ENCODE results near the gene MXRA8. TPM values are rescaled to one million over a fixed set of nuclear protein-coding genes. Genes with fewer than 3 reads are reported as not detected.
A peak's percentile ranks its signal among the peaks of the same experiment; 100 is the strongest.

Gene MXRA8
- total and polyA plus RNA-seq, 2 experiments from 2014 or later: 155 to 242 TPM

DNA sequence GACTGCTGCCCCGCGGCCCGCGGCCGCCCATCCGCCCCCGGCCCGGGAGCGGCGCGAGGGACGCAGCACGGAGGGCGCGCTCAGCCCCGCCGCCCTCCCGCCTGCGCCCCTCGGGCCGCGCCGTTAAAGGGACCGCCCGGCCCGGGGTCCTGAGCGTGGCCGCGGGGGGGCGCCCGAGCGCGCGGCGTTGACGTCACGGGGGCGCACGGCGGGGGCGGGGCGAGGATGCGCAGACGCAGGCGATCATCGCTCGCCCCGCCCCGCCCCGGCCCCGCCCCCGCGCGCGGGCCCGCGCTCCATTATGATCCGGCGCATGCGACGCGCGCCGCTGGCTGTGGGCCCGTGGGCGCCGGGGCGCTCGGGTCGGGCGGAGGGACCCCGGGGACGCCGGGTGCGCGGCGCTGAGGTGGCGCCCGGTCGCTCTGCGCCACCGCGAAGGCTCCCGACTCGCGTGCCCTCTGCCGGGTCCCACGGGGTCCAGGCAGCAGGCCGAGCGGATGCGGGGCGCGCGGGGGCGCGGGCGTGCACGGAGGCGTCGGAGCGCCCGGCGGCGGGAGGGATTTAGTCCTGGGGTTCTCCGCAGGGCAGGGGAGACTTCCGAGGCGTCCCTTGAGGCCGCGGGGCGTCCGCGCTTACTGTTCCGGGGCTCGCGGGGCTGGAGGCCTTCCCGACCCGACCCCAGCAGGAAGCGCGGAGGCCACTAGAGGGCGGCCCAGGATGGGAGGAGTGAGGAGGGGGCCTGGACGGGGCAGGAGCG lies 8.9 kb downstream of the MXRA8 start, which contains the start of gene DVL1:
Gene DVL1, minus strand, starts transcription at position 163 of the 757 bp plus-strand sequence. CDS start 353 bp downstream, outside the sequence.
- Histone ChIP-seq H3K27me3 (no peaks in the 10 kb centered on the region), H4K20me1 (ENCODE audit: insufficient read depth, poor library complexity, severe bottlenecking) (peaks cover 36% of the 10 kb centered on the region), H3K4me3 (peak within 1 kb of the TSS; percentile 92), H3K4me2 (peak within 1 kb of the TSS; percentile 99), H3K36me3 (replicated peaks; ENCODE audit: insufficient read depth, low read depth) (no peaks in the 10 kb centered on the region), H3K9me3 (ENCODE audit: low read depth) (no peaks in the 10 kb centered on the region), H3K27ac (peak within 1 kb of the TSS; percentile 97), H3K4me1 (ENCODE audit: insufficient read depth) (peaks cover 39% of the 10 kb centered on the region), H2AFZ (peak within 1 kb of the TSS; percentile 74), H3K79me2 (peaks cover 50% of the 10 kb centered on the region), H3K9me2 (replicated peaks; ENCODE audit: insufficient read depth) (no peaks in the 10 kb centered on the region)
- DNase-seq (ENCODE audit: low spot score): peak; percentile 86
- TF ChIP-seq, protein P1, sequence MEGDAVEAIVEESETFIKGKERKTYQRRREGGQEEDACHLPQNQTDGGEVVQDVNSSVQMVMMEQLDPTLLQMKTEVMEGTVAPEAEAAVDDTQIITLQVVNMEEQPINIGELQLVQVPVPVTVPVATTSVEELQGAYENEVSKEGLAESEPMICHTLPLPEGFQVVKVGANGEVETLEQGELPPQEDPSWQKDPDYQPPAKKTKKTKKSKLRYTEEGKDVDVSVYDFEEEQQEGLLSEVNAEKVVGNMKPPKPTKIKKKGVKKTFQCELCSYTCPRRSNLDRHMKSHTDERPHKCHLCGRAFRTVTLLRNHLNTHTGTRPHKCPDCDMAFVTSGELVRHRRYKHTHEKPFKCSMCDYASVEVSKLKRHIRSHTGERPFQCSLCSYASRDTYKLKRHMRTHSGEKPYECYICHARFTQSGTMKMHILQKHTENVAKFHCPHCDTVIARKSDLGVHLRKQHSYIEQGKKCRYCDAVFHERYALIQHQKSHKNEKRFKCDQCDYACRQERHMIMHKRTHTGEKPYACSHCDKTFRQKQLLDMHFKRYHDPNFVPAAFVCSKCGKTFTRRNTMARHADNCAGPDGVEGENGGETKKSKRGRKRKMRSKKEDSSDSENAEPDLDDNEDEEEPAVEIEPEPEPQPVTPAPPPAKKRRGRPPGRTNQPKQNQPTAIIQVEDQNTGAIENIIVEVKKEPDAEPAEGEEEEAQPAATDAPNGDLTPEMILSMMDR (IDR thresholded peaks at IDR 0.05; ENCODE audit: poor library complexity): peak; percentile 63
- TF ChIP-seq EZH2phosphoT487 (IDR thresholded peaks at IDR 0.05; ENCODE audit: low read depth, severe bottlenecking, unreplicated experiment): no peak
- WGBS (ENCODE audit: low lambda C conversion rate, missing lambda C conversion rate): 1% methylated on average over 39 of the region's 122 CpGs

DNA sequence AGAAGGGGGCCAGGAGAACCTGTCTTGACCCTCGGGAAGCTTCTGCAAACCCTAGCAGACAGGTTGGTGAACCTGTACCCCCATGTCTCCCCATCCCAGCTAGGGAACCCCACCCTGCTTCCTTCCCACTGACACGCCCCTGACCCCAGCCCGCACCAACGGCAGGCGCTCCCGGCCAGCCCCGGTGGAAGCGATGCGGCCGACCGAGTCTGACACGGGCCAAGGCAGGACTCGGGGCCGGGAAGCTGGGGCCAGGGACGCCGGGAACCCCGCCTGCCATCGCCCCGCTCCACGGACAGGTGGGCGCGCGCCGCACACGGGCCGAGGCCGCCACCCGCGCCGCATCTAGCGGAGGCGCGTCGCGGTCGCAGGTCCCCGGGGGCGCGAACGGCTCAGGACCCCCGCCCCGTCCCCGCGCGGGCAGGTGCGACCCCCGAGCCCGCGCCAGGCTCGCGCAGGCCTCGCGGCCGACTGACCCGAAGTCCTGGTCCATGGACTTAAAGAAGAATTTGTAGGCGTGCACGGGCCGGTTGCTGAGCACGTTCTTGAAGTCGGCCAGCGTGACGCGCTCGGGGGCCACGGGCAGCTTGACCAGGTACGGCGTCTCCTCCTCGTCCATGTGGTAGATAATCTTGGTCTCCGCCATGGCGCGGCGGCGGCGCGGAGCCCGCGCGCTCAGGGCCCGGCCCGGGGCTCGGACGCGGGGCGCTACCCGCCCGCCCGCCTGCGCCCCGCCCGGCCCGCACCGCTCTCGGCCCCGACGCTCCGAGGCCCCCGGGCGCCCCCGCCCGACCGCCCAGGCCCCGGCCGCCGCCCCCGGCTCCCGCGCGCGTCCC lies 9.7 kb downstream of the MXRA8 start:
- H3K9me2 ChIP-seq (replicated peaks; ENCODE audit: insufficient read depth): no peaks in the 10 kb centered on the region
- DNase-seq (ENCODE audit: low spot score): peak; percentile 68
- peak overlapping the region; percentile 64 for H3K4me3 ChIP-seq
- H2AFZ ChIP-seq: peak overlapping the region; percentile 71
- H3K4me1 ChIP-seq (ENCODE audit: insufficient read depth): peaks cover 39% of the 10 kb centered on the region
- peak overlapping the region; percentile 84 for H3K27ac ChIP-seq
- 2% methylated on average over 45 of the region's 109 CpGs for WGBS (ENCODE audit: low lambda C conversion rate, missing lambda C conversion rate)
- H3K4me2 ChIP-seq: peak overlapping the region; percentile 99
- peaks cover 52% of the 10 kb centered on the region for H3K79me2 ChIP-seq
- no peaks in the 10 kb centered on the region for H3K9me3 ChIP-seq (ENCODE audit: low read depth)
- peaks cover 38% of the 10 kb centered on the region for H4K20me1 ChIP-seq (ENCODE audit: insufficient read depth, poor library complexity, severe bottlenecking)
- H3K36me3 ChIP-seq (replicated peaks; ENCODE audit: insufficient read depth, low read depth): no peaks in the 10 kb centered on the region
- TF ChIP-seq EZH2 (IDR thresholded peaks at IDR 0.05; ENCODE audit: borderline replicate concordance): no peak
- TF ChIP-seq EZH2phosphoT487 (IDR thresholded peaks at IDR 0.05; ENCODE audit: low read depth, severe bottlenecking, unreplicated experiment): no peak
- TF ChIP-seq, protein P1 (IDR thresholded peaks at IDR 0.05; ENCODE audit: poor library complexity): no peak
- H3K27me3 ChIP-seq: no peaks in the 10 kb centered on the region

DNA sequence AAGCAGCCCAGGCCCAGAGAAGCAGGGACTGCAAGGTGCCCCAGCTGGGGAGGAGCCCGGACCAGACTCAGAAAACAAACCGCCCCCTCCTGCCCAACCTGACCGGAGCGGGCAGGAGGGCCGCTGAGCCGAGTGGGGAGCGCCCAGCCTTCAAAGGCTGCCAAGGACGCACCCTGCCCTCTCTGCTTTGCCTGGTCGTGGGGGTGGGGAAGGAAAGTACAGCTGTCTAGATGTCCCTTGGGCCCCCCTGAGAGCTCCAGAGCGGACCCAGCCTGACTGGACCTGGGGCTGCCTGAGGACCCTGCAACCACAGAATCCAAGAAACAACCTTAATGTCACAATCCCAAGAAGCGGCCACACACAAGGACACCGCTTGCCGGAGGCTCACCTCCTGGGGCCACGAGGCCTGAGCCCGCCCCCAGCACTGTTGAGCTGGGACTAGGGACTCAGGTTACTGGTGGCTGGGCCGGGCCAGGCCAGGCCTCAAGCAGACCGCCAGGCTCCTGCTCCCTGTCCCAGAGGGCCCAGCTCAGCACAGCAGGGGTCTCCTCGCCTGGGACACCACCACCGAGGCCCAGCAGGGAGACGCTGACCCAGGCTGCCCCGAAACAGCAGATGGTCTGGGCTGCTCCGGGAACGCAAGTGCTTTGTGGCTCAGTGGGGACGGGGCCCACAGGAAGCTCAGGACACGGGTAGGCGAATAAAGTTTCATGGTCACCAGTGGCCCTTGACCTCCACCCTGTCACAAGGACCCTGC lies 10.5 kb downstream of the MXRA8 start:
- H3K9me3 ChIP-seq (ENCODE audit: low read depth): no peaks in the 10 kb centered on the region
- DNase-seq (ENCODE audit: low spot score): peak; percentile 71
- no peak overlapping the region for H2AFZ ChIP-seq
- 22% methylated on average over 26 of the region's 26 CpGs for WGBS (ENCODE audit: low lambda C conversion rate, missing lambda C conversion rate)
- H4K20me1 ChIP-seq (ENCODE audit: insufficient read depth, poor library complexity, severe bottlenecking): peaks cover 42% of the 10 kb centered on the region
- TF ChIP-seq, protein P1 (IDR thresholded peaks at IDR 0.05; ENCODE audit: poor library complexity): no peak
- TF ChIP-seq EZH2phosphoT487 (IDR thresholded peaks at IDR 0.05; ENCODE audit: low read depth, severe bottlenecking, unreplicated experiment) (no peak), EZH2 (IDR thresholded peaks at IDR 0.05; ENCODE audit: borderline replicate concordance) (no peak)
- H3K27me3 ChIP-seq: no peaks in the 10 kb centered on the region
- no peaks in the 10 kb centered on the region for H3K36me3 ChIP-seq (replicated peaks; ENCODE audit: insufficient read depth, low read depth)
- H3K4me3 ChIP-seq: peak overlapping the region; percentile 64
- H3K4me1 ChIP-seq (ENCODE audit: insufficient read depth): peaks cover 39% of the 10 kb centered on the region
- peak overlapping the region; percentile 99 for H3K4me2 ChIP-seq
- peaks cover 60% of the 10 kb centered on the region for H3K79me2 ChIP-seq
- H3K27ac ChIP-seq: peak overlapping the region; percentile 84
- no peaks in the 10 kb centered on the region for H3K9me2 ChIP-seq (replicated peaks; ENCODE audit: insufficient read depth)
